ENCODE data around the gene UGT2A2.
"Not testable (repeated sequence)": the region's sequence is repeated elsewhere in the genome, so short reads cannot be mapped to it uniquely, and the experiment has no call there.

Gene UGT2A2

GRCh38 chr4:69639542-69639941 is at the start of gene UGT2A2:
Gene UGT2A2, minus strand, starts transcription at chr4:69639642. Its CDS starts 2 bp downstream, at chr4:69639640.
- DNase-seq (ENCODE audit: low spot score): no peak

- DNase-seq (ENCODE audit: low spot score): no peak
Measured at GRCh38 chr4:69684804-69685203, 45.4 kb upstream of the UGT2A2 start.

GRCh38 chr4:69668680-69669079 is 29.2 kb upstream of the UGT2A2 start:
- no peak for DNase-seq (ENCODE audit: low spot score)

GRCh38 chr4:69664009-69664408 is 24.6 kb upstream of the UGT2A2 start:
- DNase-seq (ENCODE audit: low spot score): not testable (repeated sequence)

GRCh38 chr4:69661130-69661803 is 21.8 kb upstream of the UGT2A2 start:
- DNase-seq (ENCODE audit: low spot score): peak; percentile 23

- DNase-seq (ENCODE audit: low spot score): no peak
Measured at GRCh38 chr4:69658133-69658532, 18.7 kb upstream of the UGT2A2 start.

- no peak for DNase-seq (ENCODE audit: low spot score)
Measured at GRCh38 chr4:69656653-69657158, 17.3 kb upstream of the UGT2A2 start.

- no peak for DNase-seq (ENCODE audit: low spot score)
Measured at GRCh38 chr4:69653147-69653546, 13.7 kb upstream of the UGT2A2 start, which contains the start of gene UGT2A1. Gene UGT2A1, minus strand, starts transcription at chr4:69653247. Its CDS starts 5,603 bp downstream, at chr4:69647644.

- no peak for DNase-seq (ENCODE audit: low spot score)
Measured at GRCh38 chr4:69650872-69651271, 11.4 kb upstream of the UGT2A2 start.

- no peak for DNase-seq (ENCODE audit: low spot score)
Measured at GRCh38 chr4:69649629-69650028, 10.2 kb upstream of the UGT2A2 start.

- DNase-seq (ENCODE audit: low spot score): no peak
Measured at GRCh38 chr4:69649207-69649606, 9.8 kb upstream of the UGT2A2 start.

GRCh38 chr4:69642961-69643360 is 3.5 kb upstream of the UGT2A2 start:
- no peak for DNase-seq (ENCODE audit: low spot score)

GRCh38 chr4:69640289-69640688 is 847 bp upstream of the UGT2A2 start:
- no peak for DNase-seq (ENCODE audit: low spot score)

- no peak for DNase-seq (ENCODE audit: low spot score)
Measured at GRCh38 chr4:69617083-69617694, 22.3 kb downstream of the UGT2A2 start.

GRCh38 chr4:69610484-69610883 is 29.0 kb downstream of the UGT2A2 start:
- no peak for DNase-seq (ENCODE audit: low spot score)

- no peak for DNase-seq (ENCODE audit: low spot score)
Measured at GRCh38 chr4:69601065-69601464, 38.4 kb downstream of the UGT2A2 start.

GRCh38 chr4:69600013-69600412 is 39.4 kb downstream of the UGT2A2 start:
- DNase-seq (ENCODE audit: low spot score): no peak

- DNase-seq (ENCODE audit: low spot score): no peak
Measured at GRCh38 chr4:69594382-69594781, 45.1 kb downstream of the UGT2A2 start.

GRCh38 chr4:69591364-69591763 is 48.1 kb downstream of the UGT2A2 start:
- DNase-seq (ENCODE audit: low spot score): no peak

GRCh38 chr4:69589884-69590283 is 49.6 kb downstream of the UGT2A2 start:
- no peak for DNase-seq (ENCODE audit: low spot score)

GRCh38 chr4:69584135-69584534 is 55.3 kb downstream of the UGT2A2 start:
- no peak for DNase-seq (ENCODE audit: low spot score)

GRCh38 chr4:69583543-69583942 is 55.9 kb downstream of the UGT2A2 start:
- no peak for DNase-seq (ENCODE audit: low spot score)

- DNase-seq (ENCODE audit: low spot score): no peak
Measured at GRCh38 chr4:69577245-69577644, 62.2 kb downstream of the UGT2A2 start.
